Ureter (tissue), 1 donor: ENCODE data around the gene WNT5B. TPM values are rescaled to one million over a fixed set of nuclear protein-coding genes. Genes with fewer than 3 reads are reported as not detected.
A peak's percentile ranks its signal among the peaks of the same experiment; 100 is the strongest.

Experiments
- DNase-seq: peaks from one replicate; pipeline ENCODE4 v3.0.0-alpha.2; 2020; ENCODE audit warnings: low spot score
- total RNA-seq: library from RNA; stranded (reverse); gene quantifications from one replicate; pipeline ENCODE4 v1.2.4, GENCODE V29; 2023
- donor health status: DM: yes; HTN: yes; CAD: no.

Gene WNT5B
- total RNA-seq = 7.2 TPM

DNA sequence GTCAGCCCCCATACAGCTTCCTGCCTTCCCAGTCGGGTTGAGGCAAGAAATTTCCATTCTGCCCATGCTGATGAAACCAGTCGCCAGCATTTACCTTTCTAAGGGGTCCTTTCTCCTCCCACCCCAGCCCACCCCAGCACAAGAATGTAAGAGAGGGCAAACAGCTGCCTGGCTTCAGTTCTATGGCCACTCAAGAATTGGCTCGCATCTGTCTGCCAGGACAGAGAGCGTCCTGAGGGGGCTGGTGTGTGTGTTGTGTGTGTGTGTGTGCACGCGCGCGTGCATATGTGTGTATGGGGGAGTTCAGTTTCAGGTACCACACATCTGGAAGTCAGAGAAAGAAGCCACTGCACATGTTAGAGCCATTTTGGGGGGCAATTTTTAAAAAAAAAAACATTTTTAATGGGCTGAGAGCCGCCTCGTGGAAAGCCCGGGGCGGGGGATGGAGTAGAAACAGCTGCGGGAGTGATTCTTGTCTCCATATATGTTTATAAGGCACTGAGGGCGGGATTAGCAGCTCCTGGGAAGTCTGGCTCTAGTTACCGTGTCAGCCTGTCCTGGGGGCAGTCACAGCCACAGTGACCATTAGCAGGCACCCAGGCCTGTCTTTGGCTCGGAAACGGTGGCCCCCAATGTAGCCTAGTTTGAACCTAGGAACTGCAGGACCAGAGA, at the start of gene WNT5B:
WNT5B (plus strand) TSS at position 566 of the 672 bp plus-strand sequence. CDS start 2,124 bp downstream, outside the sequence.
- no peak for DNase-seq

GRCh38 chr12:1579651-1580435, 49.2 kb upstream of the WNT5B start:
- no peak for DNase-seq

DNA sequence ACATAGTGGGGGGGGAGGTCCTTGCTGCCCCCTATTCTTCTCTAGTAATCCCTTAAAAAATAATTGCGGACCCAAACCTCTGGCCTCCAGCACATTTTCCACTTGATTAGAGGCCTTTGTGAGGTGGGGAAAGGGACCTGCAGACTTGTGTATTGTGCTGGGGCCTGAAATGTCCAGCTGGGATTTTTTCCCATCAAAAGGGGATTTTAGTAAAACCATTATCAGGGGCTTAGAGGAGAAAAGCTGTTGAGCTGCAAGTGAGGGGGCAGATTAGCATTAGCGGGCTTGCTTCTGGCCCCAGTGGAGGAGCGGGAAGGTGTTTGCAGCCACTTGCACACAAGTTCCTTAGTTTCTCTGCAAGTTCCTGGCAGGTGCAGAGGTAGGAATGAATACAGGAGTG, 48.5 kb upstream of the WNT5B start:
- no peak for DNase-seq

GRCh38 chr12:1581973-1582708, 46.9 kb upstream of the WNT5B start:
- no peak for DNase-seq

DNA sequence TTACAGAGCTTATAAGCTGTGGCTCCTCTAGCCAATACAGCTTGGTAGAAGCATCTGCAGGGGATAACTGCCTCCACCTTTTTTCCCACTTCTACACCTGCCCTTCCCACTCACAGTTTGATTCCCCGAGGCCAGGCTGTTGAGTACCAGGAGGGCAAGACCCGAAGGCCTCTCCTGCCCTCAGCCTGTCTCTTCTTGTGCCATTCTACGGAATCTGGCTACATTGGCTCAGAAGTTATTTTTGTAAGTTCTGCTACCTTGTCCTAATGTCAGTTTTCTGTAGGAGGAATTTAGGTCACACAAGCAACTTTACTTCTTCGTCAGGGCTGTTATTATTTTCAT, 46.4 kb upstream of the WNT5B start:
- no peak for DNase-seq

DNA sequence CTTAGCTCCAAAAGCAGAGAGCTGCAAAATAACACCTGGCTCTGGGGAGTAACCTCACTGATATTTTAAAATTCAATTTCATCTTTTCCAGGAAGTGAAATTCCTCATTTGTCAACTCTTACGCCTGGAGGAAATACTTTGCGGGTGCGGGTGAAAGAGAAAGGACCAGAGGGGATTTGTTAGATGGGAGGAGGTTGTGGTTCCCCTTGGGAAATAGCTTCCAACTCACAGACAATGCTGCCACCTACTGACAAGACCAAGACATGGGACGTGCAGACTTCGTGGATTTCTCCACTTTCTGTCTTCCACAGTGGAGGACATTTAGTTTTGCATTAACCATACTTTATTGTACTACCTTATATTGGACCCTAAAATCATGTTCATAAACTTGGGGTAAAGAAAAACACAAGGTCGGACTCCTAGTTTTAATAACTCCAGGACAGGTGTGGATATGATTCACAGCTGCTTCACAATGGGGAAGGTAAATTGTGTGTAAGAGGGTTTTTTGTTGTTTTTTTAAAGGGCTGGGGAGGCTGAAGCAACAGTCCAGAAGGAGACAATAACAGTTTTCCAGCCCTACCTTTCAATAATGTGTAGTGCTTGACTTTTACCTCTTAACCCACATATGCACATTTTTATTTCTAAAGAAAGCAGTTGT, 45.5 kb upstream of the WNT5B start:
- peak; percentile 79 for DNase-seq

GRCh38 chr12:1584326-1584725, 44.7 kb upstream of the WNT5B start:
- no peak for DNase-seq

GRCh38 chr12:1587927-1588574, 41.0 kb upstream of the WNT5B start:
- no peak for DNase-seq

- no peak for DNase-seq
Measured at GRCh38 chr12:1588575-1588947, 40.5 kb upstream of the WNT5B start.

DNA sequence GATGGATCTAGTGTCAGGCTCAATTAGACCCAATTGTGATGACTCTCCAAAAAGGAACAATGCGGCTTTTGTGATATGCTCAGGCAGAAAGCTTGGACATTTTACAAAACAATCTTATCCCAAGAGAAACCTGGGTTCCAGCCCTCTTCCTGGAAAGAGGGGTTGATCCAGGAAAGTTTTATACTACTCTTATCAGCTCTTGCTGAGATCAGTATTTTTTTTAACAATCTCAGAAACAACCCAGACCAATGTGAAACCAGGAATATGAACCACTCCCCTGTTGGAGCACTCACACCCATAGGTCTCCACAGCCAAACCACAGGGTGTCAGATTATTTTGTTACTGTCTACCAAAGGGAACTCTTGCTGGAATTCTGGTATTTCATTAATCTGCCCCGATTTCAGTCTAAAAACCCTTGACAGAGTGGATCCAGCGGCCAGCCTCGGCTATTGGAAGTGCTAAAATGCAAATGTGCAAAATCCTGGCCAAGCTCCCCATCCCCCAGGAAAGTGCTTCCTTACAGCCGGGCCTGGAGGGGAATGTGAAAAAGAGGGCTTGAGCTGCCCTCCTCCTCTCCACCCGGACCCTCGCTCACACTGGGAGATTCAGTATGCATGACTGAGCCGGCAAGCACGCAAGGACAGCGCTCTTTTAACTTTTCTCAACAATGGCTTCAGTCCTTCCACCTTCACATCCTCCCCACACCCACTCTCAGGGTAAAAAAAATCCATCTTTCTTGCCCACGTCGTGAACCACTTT, 38.6 kb upstream of the WNT5B start:
- DNase-seq = no peak

DNA sequence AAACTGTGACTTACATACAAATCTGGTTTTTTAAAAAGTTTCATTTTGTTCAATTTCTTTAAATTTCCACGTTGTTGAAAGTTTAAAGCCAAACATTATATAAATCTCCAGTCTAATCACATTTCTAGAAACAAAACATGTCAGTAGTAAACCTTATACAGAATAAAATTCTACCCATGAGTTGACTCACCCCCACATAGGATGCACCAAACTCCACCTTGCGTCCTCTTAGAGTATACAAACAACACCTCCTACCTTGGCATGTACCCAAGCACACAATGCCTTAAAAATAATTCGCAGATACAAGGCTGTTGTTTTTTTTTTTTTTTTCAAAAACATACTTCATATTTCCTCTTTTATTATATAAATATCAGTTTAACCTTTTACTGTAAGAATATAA, 38.0 kb upstream of the WNT5B start:
- DNase-seq = no peak

- no peak for DNase-seq
Measured at GRCh38 chr12:1591543-1591942, 37.5 kb upstream of the WNT5B start.

DNA sequence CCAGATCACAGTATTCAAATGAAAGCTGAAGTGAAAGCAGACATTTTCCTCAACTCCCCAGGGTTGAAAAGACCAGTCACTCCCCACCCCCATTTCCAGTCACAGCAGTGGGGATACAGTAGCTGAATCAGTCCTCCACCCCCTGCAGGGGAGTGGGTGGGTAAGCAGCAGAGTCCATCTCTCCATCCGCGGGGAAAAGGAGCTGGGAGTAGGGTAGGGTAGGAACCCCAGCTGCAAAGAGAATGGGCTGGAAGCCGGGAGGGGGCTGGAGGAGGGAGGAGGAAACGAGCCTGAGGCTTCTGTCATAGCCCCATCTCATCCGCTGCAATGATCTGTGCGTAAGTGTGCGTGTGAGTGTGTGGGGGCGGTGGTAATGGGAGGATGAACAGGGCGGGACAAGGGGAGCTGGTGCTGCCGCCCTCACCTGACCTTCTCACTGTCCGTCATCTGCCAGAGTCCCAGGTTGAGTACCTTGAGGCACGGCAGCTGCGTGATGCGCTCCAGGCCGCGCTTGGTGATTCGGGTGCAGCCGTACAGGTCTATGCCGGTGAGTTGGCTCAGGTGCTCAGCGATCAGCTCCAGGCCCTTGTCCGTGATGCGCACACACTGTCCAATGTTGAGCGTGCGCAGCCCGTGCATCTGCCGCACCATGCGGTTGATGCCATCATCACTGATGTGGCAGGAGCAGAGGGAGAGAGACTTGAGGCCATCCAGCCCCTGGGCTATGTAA, 36.4 kb upstream of the WNT5B start:
- DNase-seq = no peak

- DNase-seq = peak; percentile 59
Measured at GRCh38 chr12:1593174-1594005, 35.6 kb upstream of the WNT5B start.

- DNase-seq = no peak
Measured at GRCh38 chr12:1594006-1594260, 35.1 kb upstream of the WNT5B start.

DNA sequence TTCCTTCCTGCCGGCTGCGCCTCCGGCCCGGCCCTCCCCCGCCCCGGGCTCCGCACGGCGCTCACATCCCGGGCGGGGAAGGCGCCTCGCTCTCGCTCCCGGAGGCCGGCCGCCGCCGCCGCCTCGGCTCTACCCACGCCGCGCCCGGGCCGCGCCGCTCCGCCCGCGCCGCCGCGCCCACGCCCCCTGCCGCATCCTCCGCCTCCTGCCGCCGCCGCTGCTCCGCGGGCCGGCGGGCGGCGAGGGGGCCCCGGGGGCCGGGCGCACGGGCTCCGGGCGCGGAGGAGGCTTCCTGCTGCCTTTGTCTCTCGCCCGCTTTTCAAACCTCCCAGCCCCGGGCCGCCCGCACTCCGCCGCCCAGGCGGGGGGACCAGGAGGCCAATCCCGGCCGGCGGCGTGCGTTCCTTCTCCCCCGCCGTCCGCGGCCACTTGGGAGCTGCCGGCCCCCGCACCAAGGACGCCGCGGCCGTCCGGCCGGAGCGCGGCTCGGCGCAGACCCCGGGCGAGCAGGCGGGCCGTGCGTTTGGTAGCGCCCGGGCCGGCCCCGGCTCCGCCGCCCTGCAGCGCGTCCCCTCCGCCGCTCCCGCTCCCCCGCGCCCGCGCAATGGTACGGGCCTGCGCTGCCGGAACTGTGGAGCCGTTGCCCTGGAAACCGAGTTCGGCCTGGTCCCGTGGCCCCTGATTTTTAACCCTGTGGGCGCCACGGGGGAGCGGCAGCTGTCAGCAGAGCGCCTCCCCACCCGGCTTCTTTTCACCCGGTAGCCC, 34.6 kb upstream of the WNT5B start, which contains the start of gene FBXL14:
FBXL14 (minus strand) TSS at position 321 of the 765 bp plus-strand sequence. CDS start 515 bp downstream, outside the sequence.
- DNase-seq = peak; percentile 91

DNA sequence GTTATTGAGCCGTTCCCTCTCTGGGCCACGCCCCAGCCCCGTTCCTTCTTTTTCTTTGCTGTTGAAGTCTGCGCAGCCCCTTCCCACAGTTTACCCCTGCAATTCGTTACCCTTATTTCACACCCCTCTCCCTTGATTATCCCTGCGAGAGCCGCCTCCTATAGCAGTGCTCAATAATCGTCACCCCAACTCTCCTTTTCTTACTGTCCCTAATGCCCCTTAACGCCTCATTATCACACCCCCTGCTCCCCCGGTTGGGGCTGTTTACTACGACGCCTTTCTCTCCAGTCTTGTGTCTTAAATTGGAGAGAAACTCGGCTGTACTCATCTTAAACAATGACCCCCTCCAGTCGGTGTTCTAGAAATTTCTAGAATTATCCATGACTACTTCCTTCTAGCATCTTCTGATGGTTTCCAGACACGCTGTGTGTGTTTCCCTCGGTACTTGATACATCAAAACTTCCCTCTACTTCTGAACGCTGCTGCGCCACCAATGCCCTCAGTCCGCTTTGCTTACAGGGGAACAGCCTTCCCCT, 33.9 kb upstream of the WNT5B start:
- no peak for DNase-seq

DNA sequence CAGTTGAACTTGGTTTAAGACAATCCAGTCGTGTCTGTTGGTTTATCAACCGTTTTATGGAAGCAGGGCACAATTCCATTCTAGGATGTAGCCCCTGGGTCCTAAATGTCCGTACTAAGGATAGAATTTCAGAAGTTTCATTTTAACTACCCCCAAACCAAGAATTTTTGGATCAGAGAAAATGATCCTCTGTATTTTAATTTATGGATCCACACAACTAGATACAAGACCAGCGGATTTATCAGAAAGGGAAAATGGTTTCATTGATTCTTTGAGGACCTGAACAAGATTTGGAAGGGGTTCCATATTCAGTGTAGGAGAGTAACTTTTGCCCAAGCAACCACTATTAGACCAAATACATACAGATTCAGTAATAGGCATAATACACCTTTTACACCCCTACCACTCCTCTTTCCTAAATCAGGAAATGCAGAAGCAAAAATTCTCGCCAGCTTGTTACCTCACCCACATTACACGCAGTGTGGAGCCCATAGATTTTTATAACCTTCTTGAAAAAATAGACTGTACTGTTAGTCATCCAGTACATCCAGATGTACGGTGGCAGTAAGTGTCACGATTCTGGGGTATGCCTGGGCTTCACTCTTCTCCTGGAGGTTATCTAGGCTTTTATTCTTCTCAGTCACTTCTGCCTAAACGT, 33.2 kb upstream of the WNT5B start:
- no peak for DNase-seq
